OCI-LY7 (cell line): Measurements from ENCODE around the gene CDH2.

ENCODE experiments used
- EZH2phosphoT487 ChIP-seq: fragments of 200-600 bp; sonication (generic); IDR thresholded peaks from 2 replicates; pipeline ENCODE4 v1.6.1; 2018; ENCODE audit warnings: low read depth, borderline replicate concordance, mild to moderate bottlenecking, mixed run types, antibody characterized with exemption, low read length, moderate library complexity, mixed read lengths
- TF ChIP-seq, protein P1 (sequence below): fragments of 200-600 bp; sonication (generic); conservative IDR thresholded peaks from 2 replicates; pipeline ENCODE4 v1.5.1; 2014; ENCODE audit warnings: mild to moderate bottlenecking, antibody characterized with exemption, low read length, moderate library complexity, mixed read lengths

- TF ChIP-seq, protein P1, sequence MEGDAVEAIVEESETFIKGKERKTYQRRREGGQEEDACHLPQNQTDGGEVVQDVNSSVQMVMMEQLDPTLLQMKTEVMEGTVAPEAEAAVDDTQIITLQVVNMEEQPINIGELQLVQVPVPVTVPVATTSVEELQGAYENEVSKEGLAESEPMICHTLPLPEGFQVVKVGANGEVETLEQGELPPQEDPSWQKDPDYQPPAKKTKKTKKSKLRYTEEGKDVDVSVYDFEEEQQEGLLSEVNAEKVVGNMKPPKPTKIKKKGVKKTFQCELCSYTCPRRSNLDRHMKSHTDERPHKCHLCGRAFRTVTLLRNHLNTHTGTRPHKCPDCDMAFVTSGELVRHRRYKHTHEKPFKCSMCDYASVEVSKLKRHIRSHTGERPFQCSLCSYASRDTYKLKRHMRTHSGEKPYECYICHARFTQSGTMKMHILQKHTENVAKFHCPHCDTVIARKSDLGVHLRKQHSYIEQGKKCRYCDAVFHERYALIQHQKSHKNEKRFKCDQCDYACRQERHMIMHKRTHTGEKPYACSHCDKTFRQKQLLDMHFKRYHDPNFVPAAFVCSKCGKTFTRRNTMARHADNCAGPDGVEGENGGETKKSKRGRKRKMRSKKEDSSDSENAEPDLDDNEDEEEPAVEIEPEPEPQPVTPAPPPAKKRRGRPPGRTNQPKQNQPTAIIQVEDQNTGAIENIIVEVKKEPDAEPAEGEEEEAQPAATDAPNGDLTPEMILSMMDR = no peak
- TF ChIP-seq EZH2phosphoT487 = no peak
Observed at GRCh38 chr18:28175150-28175929, 1.6 kb downstream of the CDH2 start.
